Esophagus (tissue), 2 donors: Measurements from ENCODE around the gene FOXP3. TPM values are rescaled to one million over a fixed set of nuclear protein-coding genes. Genes with fewer than 3 reads are reported as not detected.

Experiments
- H3K27ac ChIP-seq, 2 donors: one replicate each; pipeline ENCODE4 v1.5.1; 2013; ENCODE audit warnings: low read depth in 2 of 2, mild to moderate bottlenecking in 2 of 2, inconsistent platforms in 1 of 2, low read length in 1 of 2, moderate library complexity in 1 of 2
- H3K27me3 ChIP-seq, 2 donors: one replicate each; pipeline ENCODE4 v1.6.1; 2013; ENCODE audit warnings: low read length in 2 of 2, control low read depth in 1 of 2, mild to moderate bottlenecking in 1 of 2; ENCODE audit not compliant: insufficient read depth in 2 of 2, control insufficient read depth in 1 of 2
- H3K36me3 ChIP-seq, 2 donors: one replicate each; pipeline ENCODE4 v1.6.1; 2013; ENCODE audit warnings: low read length in 1 of 2; ENCODE audit not compliant: control insufficient read depth in 2 of 2, insufficient read depth in 2 of 2
- H3K4me1 ChIP-seq, 2 donors: one replicate each; pipeline ENCODE4 v1.6.1; 2013; ENCODE audit warnings: low read length in 1 of 2; ENCODE audit not compliant: control insufficient read depth in 2 of 2, insufficient read depth in 2 of 2
- H3K4me3 ChIP-seq, 2 donors: one replicate each; pipeline ENCODE4 v1.5.1; 2013; ENCODE audit warnings: low read length in 2 of 2, mild to moderate bottlenecking in 2 of 2, low read depth in 1 of 2, moderate library complexity in 1 of 2
- H3K9me3 ChIP-seq, 2 donors: one replicate each; pipeline ENCODE4 v1.6.1; 2013; ENCODE audit warnings: mild to moderate bottlenecking in 2 of 2, low read depth in 1 of 2, low read length in 1 of 2, moderate library complexity in 1 of 2; ENCODE audit not compliant: control insufficient read depth in 2 of 2, insufficient read depth in 1 of 2
- WGBS, 2 donors: extraction: QIAGEN DNeasy Blood & Tissue Kit; methylation state at CpG; one replicate each; pipeline ENCODE4 v1.1.7; 2013; 5-methylcytosine and 5-hydroxymethylcytosine counted together
- polyA plus RNA-seq, 2 donors: library from polyadenylated mRNA; stranded (reverse); fragments of 200-250 nt; gene quantifications; one replicate each; pipeline ENCODE4 v1.2.3, GENCODE V29; 2013
- donor health status: healthy with polysubstance abuse.
- donor health status: Bipolar disorder and iron deficiency.

Gene FOXP3
- polyA plus RNA-seq, 2 donors, result 0.59 to 0.65 TPM

GRCh38 chrX:49211074-49211473 lies 53.4 kb downstream of the FOXP3 start:
- no peaks in the 10 kb centered on the region for H3K9me3 ChIP-seq
- no peak overlapping the region for H3K4me3 ChIP-seq
- H3K27ac ChIP-seq, result no peak overlapping the region
- WGBS, 2 donors, result 84 to 89% methylated on average over 9 of the region's 9 CpGs
- no peaks in the 10 kb centered on the region for H3K4me1 ChIP-seq
- H3K36me3 ChIP-seq, result no peaks in the 10 kb centered on the region
- H3K27me3 ChIP-seq, result no peaks in the 10 kb centered on the region

- Histone ChIP-seq H3K9me3 (no peaks in the 10 kb centered on the region), H3K27ac (no peak overlapping the region), H3K27me3 (no peaks in the 10 kb centered on the region), H3K4me1 (no peaks in the 10 kb centered on the region), H3K36me3 (no peaks in the 10 kb centered on the region), H3K4me3 (no peak overlapping the region)
- 70 to 72% methylated on average over 8 of the region's 8 CpGs for WGBS, 2 donors
Observed at GRCh38 chrX:49210406-49210805, 54.1 kb downstream of the FOXP3 start.

GRCh38 chrX:49209434-49210251 lies 54.9 kb downstream of the FOXP3 start:
- Histone ChIP-seq H3K9me3 (no peaks in the 10 kb centered on the region), H3K4me3 (no peak overlapping the region), H3K36me3 (no peaks in the 10 kb centered on the region), H3K4me1 (no peaks in the 10 kb centered on the region), H3K27ac (no peak overlapping the region), H3K27me3 (no peaks in the 10 kb centered on the region)
- WGBS, 2 donors, result 24 to 51% methylated on average over 28 of the region's 28 CpGs

- Histone ChIP-seq H3K9me3 (no peaks in the 10 kb centered on the region), H3K4me1 (no peaks in the 10 kb centered on the region), H3K27me3 (no peaks in the 10 kb centered on the region), H3K4me3 (no peak overlapping the region), H3K36me3 (no peaks in the 10 kb centered on the region), H3K27ac (no peak overlapping the region)
- 84 to 91% methylated on average over 5 of the region's 5 CpGs for WGBS, 2 donors
Observed at GRCh38 chrX:49208399-49208798, 56.1 kb downstream of the FOXP3 start.

GRCh38 chrX:49206543-49206942 lies 58.0 kb downstream of the FOXP3 start:
- no peak overlapping the region for H3K27ac ChIP-seq
- no peaks in the 10 kb centered on the region for H3K36me3 ChIP-seq
- no peaks in the 10 kb centered on the region for H3K9me3 ChIP-seq
- WGBS, 2 donors, result 74 to 80% methylated on average over 8 of the region's 8 CpGs
- no peak overlapping the region for H3K4me3 ChIP-seq
- no peaks in the 10 kb centered on the region for H3K27me3 ChIP-seq
- H3K4me1 ChIP-seq, result no peaks in the 10 kb centered on the region

GRCh38 chrX:49205443-49205842 lies 59.1 kb downstream of the FOXP3 start:
- 75 to 79% methylated on average over 13 of the region's 13 CpGs for WGBS, 2 donors
- no peaks in the 10 kb centered on the region for H3K9me3 ChIP-seq
- no peaks in the 10 kb centered on the region for H3K4me1 ChIP-seq
- no peaks in the 10 kb centered on the region for H3K27me3 ChIP-seq
- H3K36me3 ChIP-seq, result no peaks in the 10 kb centered on the region
- H3K4me3 ChIP-seq, result no peak overlapping the region
- H3K27ac ChIP-seq, result no peak overlapping the region

- H3K4me3 ChIP-seq, result no peak overlapping the region
- WGBS, 2 donors, result 49 to 50% methylated on average over 4 of the region's 4 CpGs
- H3K36me3 ChIP-seq, result no peaks in the 10 kb centered on the region
- H3K27ac ChIP-seq, result no peak overlapping the region
- H3K9me3 ChIP-seq, result no peaks in the 10 kb centered on the region
- no peaks in the 10 kb centered on the region for H3K4me1 ChIP-seq
- H3K27me3 ChIP-seq, result no peaks in the 10 kb centered on the region
Observed at GRCh38 chrX:49204709-49205108, 59.8 kb downstream of the FOXP3 start.

GRCh38 chrX:49204017-49204416 lies 60.5 kb downstream of the FOXP3 start:
- Histone ChIP-seq H3K36me3 (no peaks in the 10 kb centered on the region), H3K27me3 (no peaks in the 10 kb centered on the region), H3K27ac (no peak overlapping the region), H3K4me1 (no peaks in the 10 kb centered on the region), H3K9me3 (no peaks in the 10 kb centered on the region), H3K4me3 (no peak overlapping the region)
- WGBS, 2 donors, result 77 to 90% methylated on average over 6 of the region's 6 CpGs

- Histone ChIP-seq H3K4me1 (no peaks in the 10 kb centered on the region), H3K36me3 (no peaks in the 10 kb centered on the region), H3K9me3 (no peaks in the 10 kb centered on the region), H3K27me3 (no peaks in the 10 kb centered on the region), H3K27ac (no peak overlapping the region), H3K4me3 (no peak overlapping the region)
- 62 to 72% methylated on average over 3 of the region's 3 CpGs for WGBS, 2 donors
Observed at GRCh38 chrX:49203536-49203935, 61.0 kb downstream of the FOXP3 start.

- H3K4me3 ChIP-seq, result no peak overlapping the region
- 56 to 74% methylated on average over 2 of the region's 2 CpGs for WGBS, 2 donors
Observed at GRCh38 chrX:49202022-49202421, 62.5 kb downstream of the FOXP3 start.

More at GRCh38 chrX:49202022-49202421, 62.5 kb downstream of the FOXP3 start:
- H3K9me3 ChIP-seq, result peaks cover 0 to 2% of the 10 kb centered on the region in 2 donors
- H3K27me3 ChIP-seq, result no peaks in the 10 kb centered on the region
- H3K36me3 ChIP-seq, result no peaks in the 10 kb centered on the region
- H3K4me1 ChIP-seq, result no peaks in the 10 kb centered on the region
- no peak overlapping the region for H3K27ac ChIP-seq
